Measurements from ENCODE around the gene CKAP5.
A peak's percentile ranks its signal among the peaks of the same experiment; 100 is the strongest.
"Not testable (repeated sequence)": the region's sequence is repeated elsewhere in the genome, so short reads cannot be mapped to it uniquely, and the experiment has no call there.

Gene CKAP5

DNA sequence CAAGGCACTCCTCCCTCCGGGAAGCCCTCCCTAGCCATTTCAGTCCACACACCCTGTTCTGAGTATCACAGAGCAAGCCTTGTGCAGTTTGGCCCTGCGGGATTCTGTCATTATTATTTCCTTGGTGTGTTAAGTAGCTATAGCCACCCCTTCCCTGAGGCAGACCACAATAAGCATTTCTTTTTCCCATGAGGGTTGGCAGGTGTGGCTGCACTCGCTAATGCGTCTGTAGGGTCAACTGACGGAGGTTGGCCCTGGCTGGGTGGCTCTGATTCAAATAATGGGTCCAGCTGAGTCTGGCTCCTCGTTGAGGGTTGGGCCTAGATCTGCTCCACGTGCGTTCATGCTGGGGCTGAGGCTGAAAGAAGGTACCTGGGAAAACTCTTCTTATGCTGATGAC lies 122.0 kb downstream of the CKAP5 start:
- DNase-seq: no peak

DNA sequence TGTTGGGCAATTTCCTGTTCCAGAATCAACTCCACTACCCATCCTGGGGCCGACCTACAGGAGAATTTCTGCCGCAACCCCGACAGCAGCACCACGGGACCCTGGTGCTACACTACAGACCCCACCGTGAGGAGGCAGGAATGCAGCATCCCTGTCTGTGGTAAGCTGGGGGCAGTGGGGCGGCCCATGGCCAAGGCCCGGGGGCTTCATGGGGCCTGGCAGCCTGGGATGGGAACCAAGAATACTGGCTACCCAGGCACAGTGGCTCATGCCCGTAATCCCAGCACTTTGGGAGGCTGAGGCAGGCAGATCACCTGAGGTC lies 122.8 kb downstream of the CKAP5 start:
- DNase-seq: no peak

DNA sequence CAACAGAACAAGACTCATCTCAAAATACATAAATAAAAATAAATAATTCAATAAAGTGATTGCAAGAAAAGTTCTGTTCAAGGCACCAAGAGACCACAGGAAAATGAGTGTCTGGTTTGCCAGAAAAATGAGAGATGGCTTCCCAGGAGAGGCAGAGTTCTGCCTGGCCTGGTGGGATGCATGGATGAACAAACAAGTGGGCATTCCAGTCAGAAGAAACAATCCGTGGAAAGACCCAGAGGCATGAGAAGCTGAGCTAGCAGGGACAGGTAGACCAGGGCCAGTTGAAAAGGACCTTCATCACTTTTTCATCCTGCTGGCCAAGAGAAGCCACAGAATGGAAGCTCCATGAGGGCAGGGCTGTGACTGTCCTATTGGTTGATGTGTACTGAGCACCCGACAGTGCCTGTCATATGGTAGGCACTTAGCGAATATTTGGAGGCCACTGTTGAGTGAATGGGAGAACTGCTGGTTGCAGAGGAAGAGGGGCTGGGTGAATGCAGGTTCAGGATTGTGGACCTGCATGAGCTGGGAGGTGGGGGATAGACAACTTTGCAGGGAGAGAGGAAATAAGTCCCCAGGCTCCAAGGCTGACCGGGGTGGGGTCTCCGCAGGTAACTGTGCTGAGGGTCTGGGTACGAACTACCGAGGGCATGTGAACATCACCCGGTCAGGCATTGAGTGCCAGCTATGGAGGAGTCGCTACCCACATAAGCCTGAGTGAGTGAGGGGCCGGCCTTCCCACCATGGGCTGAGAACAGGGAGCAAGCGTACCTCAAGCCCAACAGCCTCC lies 123.3 kb downstream of the CKAP5 start:
- no peak for DNase-seq

DNA sequence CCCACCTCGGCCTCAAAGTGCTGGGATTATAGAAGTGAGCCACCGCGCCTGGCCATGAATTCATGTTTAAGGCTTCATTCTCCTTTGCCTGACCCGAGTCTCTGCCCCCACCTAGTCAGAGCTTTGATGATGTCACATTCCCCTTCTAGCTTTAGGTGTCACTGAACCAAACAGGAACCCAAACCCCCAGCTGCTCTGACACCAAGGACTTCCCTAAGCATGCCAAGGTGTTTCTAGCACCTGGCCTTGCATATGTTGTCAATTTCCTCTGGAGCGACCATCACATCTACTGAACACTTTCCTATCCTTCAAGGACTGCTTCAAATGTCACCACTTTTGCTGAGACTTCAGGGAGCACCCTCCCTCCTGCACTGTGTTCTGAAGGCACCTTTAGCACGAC lies 124.8 kb downstream of the CKAP5 start:
- DNase-seq: no peak

DNA sequence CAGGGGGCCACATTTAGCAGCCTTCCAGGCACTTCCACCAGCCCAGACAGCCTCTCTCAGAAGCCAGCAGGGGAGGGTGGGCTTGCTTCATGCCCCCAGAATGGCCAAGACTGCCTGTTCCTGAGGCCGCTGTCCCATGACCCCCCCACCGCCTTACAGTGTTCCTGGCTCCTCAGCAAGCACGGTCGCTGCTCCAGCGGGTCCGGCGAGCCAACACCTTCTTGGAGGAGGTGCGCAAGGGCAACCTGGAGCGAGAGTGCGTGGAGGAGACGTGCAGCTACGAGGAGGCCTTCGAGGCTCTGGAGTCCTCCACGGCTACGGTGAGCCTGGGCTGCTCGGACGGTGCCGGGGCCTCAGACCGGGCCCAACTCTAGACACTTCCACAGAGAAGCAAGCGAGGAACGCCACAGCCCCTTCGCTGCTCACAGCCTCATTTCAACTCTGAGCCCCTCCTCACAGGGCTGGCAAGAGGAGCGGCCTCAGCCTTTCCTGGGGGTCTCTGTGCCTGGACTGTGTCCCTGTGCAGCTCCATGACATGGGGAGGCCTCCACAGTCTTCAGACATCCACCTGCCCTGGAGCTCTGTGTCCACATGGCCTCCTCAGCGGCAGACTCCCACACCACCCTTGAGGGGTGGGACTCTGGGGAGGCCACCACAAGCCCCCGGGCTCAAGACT lies 126.4 kb downstream of the CKAP5 start:
- no peak for DNase-seq

DNA sequence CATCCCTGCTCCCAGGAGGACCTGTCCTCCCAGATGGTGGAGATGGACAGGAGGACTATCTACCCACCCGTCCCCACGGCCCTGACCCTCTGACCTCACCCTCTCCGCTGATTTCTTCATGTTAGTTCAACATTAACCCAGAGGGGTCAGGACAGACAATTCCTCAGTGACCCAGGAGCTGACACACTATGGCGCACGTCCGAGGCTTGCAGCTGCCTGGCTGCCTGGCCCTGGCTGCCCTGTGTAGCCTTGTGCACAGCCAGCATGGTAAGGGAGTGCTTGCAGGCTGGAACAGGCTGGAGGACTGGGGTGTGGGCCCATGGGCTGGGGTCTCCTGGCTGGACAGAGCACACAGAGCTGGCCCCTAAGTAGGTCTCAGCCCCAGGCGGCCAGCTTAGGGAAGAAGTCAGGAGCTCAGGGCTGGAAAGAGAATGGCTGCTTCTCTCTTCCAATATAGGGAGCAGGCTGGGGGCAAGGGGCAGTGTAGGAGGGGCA lies 127.0 kb downstream of the CKAP5 start, which contains the start of gene F2:
F2 (plus strand) TSS at position 166 of the 495 bp plus-strand sequence; CDS start at position 189, 23 bp downstream.
- DNase-seq: no peak

DNA sequence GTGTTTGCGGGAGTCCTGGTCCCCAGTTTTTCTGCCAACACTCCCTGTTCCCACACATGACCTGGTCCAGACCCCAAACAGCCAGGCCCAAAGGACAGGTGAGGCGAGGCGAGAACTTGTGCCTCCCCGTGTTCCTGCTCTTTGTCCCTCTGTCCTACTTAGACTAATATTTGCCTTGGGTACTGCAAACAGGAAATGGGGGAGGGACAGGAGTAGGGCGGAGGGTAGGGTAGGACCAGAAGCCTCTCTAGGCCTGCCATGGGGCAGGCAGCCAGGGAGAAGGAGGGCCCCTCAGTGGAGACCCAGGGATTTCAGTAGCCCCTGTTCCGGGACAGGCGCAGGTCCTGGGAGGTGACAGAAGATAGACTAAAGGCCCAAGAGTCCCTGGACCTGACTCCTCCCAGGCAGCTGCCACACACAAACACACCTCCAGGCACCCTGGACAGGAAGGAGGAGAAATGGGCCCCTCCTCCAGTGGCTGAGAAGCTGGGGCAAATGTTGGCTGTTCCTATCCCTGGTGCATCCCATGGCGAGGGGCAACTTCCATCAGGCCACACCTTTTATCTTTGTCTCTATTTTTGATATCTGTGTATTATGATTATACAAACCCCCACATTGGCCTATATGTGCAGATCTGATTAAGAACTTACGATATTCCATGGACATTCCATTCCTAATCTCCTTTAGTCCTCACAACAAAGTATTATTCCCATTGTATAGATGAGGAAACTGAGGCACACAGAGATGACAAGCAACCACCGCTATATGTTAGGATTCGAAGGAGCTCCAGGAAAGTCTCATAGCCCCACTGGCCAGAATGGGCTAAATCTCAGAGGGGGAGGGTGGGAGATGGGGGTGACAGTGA lies 127.7 kb downstream of the CKAP5 start:
- no peak for DNase-seq

DNA sequence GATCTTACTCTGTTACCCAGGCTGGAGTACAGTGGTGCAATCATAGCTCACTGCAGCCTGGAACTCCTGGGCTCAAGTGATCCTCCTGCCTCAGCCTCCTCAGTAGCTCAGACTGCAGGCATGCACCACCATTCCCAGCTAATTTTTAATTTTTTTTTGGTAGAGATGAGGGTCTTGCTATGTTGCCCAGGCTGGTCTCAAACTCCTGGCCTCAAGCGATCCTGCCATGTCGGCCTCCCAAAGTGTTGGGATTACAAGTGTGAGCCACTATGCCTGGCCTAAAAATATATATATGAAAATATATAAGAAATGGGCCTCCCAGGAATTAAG lies 128.3 kb downstream of the CKAP5 start:
- not testable (repeated sequence) for DNase-seq

DNA sequence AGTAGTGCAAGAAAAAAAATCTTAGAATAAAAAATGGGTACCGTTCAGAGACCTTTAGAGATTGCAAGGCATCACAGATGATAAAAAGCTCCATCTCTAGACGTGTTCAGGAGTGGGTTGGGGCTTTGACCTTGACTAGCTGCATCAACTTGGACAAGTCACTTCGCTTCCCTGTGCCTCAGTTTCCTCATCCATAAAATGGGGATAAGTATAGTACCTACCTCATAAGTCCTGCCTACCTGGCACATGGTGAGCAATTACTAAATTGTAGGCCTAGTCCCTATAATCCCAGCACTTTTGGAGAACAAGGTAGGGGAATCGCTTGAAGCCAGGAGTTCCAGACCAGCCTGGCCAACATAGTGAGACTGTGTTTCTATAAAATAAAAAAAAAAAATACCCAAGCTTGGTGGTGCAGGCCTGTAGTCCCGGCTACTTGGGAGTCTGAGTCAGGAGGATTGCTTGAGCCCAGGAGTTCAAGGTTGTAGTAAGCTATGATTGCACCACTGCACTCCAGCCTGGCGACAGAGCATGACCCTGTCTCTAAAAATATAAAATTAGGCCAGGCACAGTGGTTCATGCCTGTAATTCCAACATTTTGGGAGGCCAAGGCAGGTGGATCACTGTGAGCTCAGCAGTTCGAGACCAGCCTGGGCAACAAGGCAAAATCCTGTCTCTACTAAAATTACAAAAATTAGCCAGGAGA lies 133.1 kb downstream of the CKAP5 start:
- no peak for DNase-seq

DNA sequence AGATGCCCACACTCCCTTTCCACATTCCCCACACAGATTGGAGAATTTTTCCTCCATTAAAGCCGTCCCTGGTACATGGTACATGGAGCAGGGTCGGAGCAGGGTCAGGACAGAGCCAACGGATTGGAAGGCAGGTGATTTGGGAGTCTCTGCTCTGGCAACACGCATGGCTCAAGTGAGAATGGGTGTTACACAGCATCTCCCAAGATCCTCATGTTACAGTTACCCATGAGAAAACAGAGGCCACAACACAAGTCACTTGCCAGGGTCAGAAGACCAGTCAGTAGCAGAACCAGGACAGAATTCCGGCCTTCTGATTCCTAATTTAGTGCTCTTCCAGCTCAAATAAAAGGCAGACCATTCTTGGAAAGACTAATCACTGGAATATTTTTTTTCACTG lies 134.8 kb downstream of the CKAP5 start:
- no peak for DNase-seq

DNA sequence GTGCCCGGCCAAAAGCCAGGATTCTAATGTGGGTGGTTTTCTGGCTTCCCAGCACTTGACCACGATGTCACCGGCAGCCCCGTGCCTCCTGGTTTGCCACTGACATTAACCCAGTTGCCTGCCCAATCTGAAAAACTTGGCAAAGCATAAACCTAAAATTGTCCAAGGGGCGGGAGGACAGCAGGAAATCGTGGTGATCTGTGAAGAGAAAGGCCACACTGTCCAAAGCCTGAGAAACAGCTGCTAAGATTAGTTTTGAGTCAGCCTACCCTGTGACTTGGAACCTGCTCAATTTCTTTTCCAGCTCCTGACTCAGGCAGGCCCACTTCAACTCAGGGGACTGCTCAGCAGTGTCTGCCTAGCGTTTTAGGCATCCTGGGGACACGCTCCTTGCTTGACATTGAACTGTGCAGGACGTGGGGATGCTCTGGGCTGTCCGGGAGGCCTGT lies 135.2 kb downstream of the CKAP5 start:
- DNase-seq: peak; percentile 29

DNA sequence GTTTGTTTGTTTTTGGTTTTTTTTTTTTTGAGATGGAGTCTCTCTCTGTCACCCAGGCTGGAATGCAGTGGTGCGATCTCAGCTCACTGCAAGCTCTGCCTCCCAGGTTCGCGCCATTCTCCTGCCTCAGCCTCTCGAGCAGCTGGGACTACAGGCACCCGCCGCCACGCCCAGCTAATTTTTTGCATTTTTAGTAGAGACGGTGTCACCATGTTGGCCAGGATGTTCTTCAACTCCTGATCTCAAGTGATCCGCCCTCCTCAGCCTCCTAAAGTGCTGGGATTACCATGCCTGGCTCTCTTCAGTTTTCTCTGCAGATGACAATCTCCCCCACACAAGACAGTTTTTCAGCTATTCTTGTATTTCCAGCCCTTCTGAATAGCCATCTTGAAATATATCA lies 136.7 kb downstream of the CKAP5 start:
- DNase-seq: not testable (repeated sequence)

DNA sequence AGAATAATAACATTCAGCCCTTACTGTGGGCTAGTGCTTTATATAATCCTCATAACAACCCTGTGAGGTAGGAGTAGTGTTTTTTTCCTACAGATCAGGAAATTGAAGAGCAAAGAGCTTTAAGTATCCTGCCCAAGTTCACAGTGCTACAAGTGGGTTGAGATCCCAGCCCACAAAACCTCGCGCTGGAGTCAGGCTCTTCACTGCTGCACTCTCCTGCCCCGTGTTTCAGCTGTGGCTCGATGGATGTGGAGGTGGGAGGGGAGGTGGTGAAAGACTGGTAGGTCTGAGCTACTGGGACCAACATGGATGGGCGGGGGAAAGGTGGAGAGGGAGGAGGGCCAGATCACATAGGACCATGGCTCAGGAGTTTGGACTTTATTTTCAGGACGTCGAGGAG lies 139.2 kb downstream of the CKAP5 start:
- no peak for DNase-seq

DNA sequence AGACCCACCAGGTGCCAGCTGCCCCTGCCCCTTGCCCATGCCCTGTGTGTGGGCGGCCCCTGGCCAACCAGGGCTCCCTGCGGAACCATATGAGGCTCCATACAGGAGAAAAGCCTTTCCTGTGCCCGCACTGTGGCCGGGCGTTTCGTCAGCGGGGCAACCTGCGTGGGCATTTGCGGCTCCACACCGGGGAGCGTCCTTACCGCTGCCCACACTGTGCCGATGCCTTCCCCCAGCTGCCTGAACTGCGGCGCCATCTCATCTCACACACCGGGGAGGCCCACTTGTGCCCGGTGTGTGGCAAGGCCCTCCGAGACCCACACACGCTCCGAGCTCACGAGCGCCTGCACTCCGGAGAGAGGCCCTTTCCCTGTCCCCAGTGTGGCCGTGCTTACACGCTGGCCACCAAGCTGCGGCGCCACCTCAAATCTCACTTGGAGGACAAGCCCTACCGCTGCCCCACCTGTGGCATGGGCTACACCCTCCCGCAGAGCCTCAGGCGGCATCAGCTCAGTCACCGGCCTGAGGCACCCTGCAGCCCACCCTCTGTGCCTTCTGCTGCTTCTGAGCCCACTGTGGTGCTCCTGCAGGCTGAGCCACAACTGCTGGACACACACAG lies 140.9 kb downstream of the CKAP5 start:
- DNase-seq: no peak

DNA sequence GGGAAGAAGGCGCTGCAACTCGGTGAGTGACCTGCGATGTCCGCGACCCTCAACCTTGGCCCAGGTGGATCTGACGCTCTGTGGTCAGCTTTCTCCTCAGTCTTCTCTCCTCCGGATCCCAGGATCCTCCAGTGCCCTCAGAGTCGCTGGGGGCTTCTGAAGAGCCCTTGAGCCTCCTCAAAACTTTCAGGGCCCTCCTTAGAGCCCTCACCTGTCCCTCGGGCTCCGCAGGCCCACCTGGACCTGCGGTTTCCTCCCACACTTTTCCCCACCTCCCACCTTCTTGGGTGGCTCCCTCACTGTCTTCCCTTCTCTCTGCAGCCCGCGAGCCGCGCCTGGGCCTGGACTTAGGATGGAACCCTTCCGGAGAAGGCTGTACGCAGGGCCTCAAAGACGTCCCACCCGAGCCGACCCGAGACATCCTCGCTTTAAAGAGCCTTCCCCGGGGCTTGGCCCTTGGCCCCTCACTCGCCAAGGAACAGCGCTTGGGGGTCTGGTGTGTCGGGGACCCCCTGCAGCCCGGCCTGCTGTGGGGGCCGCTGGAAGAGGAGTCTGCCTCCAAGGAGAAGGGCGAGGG lies 144.9 kb downstream of the CKAP5 start:
- no peak for DNase-seq

DNA sequence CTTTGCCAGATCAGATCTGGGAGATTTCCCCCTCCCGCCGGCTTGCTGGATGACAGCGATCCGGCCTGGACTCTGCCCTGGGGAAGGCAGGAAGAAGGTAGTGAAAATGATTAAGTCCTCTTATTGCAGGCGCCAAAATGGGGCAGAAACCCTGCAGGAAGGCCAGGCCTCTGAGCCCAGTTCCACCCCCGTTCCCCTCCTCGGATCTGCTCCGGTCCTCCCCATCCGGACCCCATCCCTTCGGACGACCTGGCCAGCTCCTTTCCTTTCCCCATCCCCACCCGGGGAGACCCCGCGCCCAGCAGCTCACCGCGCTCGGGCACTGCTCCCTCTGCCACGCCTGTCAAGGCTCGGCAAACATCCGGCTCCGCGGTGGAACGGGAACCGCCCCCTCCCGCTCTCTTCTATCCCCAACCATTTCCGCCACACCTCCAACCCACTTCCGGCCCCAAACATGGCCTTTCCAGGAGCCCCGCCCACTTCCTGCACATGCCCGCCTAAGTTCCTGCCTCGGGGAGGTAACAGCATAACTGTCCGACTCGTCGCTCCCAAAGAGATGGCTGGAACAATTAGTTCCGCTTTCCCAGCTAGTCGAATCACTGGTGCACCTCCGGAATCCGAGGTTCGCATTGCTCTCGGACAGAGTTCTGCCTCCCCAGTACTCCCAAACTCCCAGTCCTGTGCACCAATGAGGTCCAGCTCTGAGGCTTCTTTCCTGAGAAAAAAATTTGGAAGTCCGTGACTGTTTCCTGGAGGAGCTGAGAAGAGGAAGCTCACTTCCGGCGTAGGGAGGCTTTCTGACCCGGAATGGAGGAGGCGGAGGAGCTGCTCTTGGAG lies 145.6 kb downstream of the CKAP5 start, which contains the start of the genes ARHGAP1 and ZNF408:
ARHGAP1 (minus strand) TSS at position 379 of the 837 bp plus-strand sequence. CDS start 4,512 bp downstream, outside the sequence.
ZNF408 (plus strand) TSS at position 791 of the 837 bp plus-strand sequence; CDS start at position 808, 17 bp downstream.
- peak; percentile 90 for DNase-seq

DNA sequence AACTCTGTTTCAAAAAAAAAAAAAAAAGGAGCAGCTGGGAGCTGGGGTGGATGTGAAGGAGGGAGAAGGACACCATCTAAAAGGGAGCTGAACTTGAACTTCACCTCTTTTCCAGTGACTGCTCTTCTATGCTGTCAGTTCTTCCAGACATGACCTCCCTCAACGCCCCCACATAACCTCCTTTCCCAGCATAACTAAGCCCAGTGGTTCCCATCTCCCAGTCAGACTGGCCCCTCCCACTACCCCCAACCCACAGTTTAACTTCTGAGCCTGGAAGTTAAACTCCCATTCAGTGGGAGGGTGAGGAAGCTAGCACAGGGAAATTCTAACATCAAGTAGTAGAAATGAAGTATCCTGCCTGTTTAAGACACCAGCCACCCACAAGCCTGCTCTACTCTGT lies 147.5 kb downstream of the CKAP5 start:
- no peak for DNase-seq

DNA sequence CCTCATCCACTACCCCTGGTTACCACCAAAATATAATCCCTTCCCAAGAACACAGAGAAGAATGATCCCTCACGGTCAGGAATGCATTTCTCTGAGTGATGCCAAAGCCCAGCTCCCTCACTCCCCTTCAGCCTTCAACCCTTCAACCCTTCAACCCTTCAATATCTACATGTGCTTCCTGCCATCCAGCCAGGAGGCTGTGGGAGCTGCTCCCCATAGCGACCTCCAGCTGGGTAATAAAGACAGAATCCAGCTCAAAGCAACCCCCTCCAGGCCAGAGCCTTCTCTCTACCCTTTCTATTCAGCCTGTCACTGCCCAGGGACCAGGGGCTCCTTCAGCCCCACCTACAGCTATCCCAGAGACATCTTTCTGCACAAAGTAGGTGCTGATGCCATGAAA lies 148.4 kb downstream of the CKAP5 start:
- no peak for DNase-seq

DNA sequence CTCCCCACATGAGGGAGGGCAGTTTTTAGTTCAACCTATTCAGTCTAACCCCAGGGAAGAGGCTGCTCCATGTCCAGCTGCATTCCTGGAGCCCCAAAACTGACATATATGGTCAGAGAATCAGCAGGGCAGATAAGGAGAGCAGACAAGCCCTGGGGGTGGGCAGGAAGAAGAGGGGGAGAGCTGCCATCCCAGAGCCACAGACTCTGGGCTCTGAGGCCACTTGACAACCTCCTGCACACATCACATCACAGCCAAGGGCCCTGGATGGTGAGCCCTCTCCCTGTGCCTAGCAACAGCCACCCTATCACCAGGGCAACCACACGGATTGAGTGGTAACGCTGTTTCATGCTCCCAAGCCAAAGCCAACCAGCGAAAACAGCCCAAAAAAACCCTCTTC lies 148.8 kb downstream of the CKAP5 start:
- DNase-seq: no peak

DNA sequence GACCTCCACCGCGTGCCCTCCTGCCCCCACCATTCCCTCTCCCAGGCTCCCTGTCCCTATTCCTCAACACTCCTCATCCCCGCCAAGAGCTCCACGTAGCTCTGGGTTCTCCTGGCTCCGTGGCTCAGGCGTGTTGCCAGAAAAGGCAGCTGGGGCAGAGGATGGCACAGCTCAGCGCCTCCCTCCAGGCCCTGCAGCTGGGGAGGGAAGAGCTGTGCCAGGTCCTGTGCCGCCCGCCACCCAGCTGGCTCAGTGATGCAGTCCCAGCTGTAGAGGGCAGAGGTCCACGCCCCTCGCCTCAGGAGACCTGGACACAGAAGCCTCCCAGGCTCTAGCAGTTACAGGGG lies 149.9 kb downstream of the CKAP5 start:
- DNase-seq: no peak
